H1 (cell line): ENCODE measurements around the gene LEUTX. TPM values are rescaled to one million over a fixed set of nuclear protein-coding genes. Genes with fewer than 3 reads are reported as not detected.

Experiments
- CTCF ChIA-PET: fragments of 300-600 bp; sonication (Branson Sonifier 250); formaldehyde crosslinking; loops from one replicate; lab custom pipeline; 2021; ENCODE audit not compliant: partially characterized antibody; lab: Charles Lee
- POLR2A ChIA-PET: fragments of 300-600 bp; sonication (Branson Sonifier 250); formaldehyde crosslinking; loops from one replicate; lab custom pipeline; 2021; ENCODE audit warnings: inconsistent platforms; ENCODE audit not compliant: partially characterized antibody; lab: Charles Lee
- DNase-seq, 2 experiments: peaks; one replicate each; pipeline versions ENCODE4 v3.0.0 to v3.0.0-alpha.2; 2010 to 2022; ENCODE audit warnings: low spot score in 2 of 2, low read depth in 1 of 2, mixed read lengths in 1 of 2
- FAIRE-seq: peaks from 2 replicates; lab custom pipeline; 2011; peaks lifted over from hg19 to GRCh38; lab: Jason Lieb, UNC
- H2AFZ ChIP-seq: 2 replicates; pipeline ENCODE4 v1.8.1; 2012; ENCODE audit warnings: low read length, inconsistent platforms
- H2AK5ac ChIP-seq: 2 replicates; pipeline ENCODE4 v1.6.1; 2013; ENCODE audit warnings: low read depth, low read length
- H2BK120ac ChIP-seq: replicated peaks from 2 replicates; pipeline ENCODE3; 2013; ENCODE audit warnings: low read depth, low read length, inconsistent platforms
- H2BK12ac ChIP-seq: 2 replicates; pipeline ENCODE4 v1.6.1; 2013; ENCODE audit warnings: low read depth, low read length
- H2BK15ac ChIP-seq: 2 replicates; pipeline ENCODE4 v1.6.1; 2013; ENCODE audit warnings: low read length
- H2BK20ac ChIP-seq: 2 replicates; pipeline ENCODE4 v1.6.1; 2013; ENCODE audit warnings: low read length
- H2BK5ac ChIP-seq: 2 replicates; pipeline ENCODE4 v1.6.1; 2013; ENCODE audit warnings: low read depth, low read length
- H3K14ac ChIP-seq: 2 replicates; pipeline ENCODE4 v1.6.1; 2013; ENCODE audit warnings: inconsistent platforms; ENCODE audit not compliant: insufficient read length
- H3K18ac ChIP-seq: 2 replicates; pipeline ENCODE4 v1.6.1; 2013; ENCODE audit warnings: low read length; ENCODE audit errors: extremely low read depth
- H3K23ac ChIP-seq: 2 replicates; pipeline ENCODE4 v1.6.1; 2013; ENCODE audit warnings: inconsistent platforms; ENCODE audit not compliant: insufficient read length
- H3K23me2 ChIP-seq: 2 replicates; pipeline ENCODE4 v1.6.1; 2013; ENCODE audit warnings: low read depth, low read length
- H3K27ac ChIP-seq: 2 replicates; pipeline ENCODE4 v1.6.1; 2011; ENCODE audit warnings: low read depth, low read length, inconsistent platforms
- H3K27me3 ChIP-seq, 4 experiments: replicated peaks in 1 of 4; 1 replicate in 1 of 4; 2 replicates in 3 of 4; pipeline versions ENCODE4 v1.6.1 to v1.8.1; 2011 to 2013; ENCODE audit warnings: low read length in 3 of 4, mild to moderate bottlenecking in 3 of 4, inconsistent platforms in 2 of 4, mixed read lengths in 2 of 4, moderate library complexity in 1 of 4; ENCODE audit not compliant: control insufficient read depth in 3 of 4, insufficient read depth in 3 of 4; ENCODE audit errors: extremely low read depth in 1 of 4
- H3K36me3 ChIP-seq, 4 experiments: 2 replicates each; pipeline versions ENCODE4 v1.6.1 to v1.8.1; 2011 to 2013; ENCODE audit warnings: mild to moderate bottlenecking in 4 of 4, low read length in 3 of 4, moderate library complexity in 2 of 4, control low read depth in 1 of 4, inconsistent platforms in 1 of 4; ENCODE audit not compliant: insufficient read depth in 4 of 4, control insufficient read depth in 2 of 4
- H3K4ac ChIP-seq: replicated peaks from 2 replicates; pipeline ENCODE3; 2013; ENCODE audit warnings: low read length, low read depth, mixed read lengths, inconsistent platforms; ENCODE audit not compliant: insufficient read length
- H3K4me1 ChIP-seq, 4 experiments: replicated peaks in 1 of 4; 1 replicate in 1 of 4; 2 replicates in 3 of 4; pipeline versions ENCODE4 v1.6.1 to v1.8.1; 2011 to 2013; ENCODE audit warnings: low read length in 3 of 4, inconsistent platforms in 2 of 4, mixed read lengths in 1 of 4; ENCODE audit not compliant: insufficient read depth in 4 of 4, control insufficient read depth in 3 of 4
- H3K4me2 ChIP-seq, 2 experiments: 2 replicates each; pipeline versions ENCODE4 v1.6.1 to v1.8.1; 2011 to 2013; ENCODE audit warnings: low read depth in 2 of 2, low read length in 2 of 2, control low read depth in 1 of 2, inconsistent platforms in 1 of 2, mild to moderate bottlenecking in 1 of 2; ENCODE audit not compliant: insufficient read depth in 1 of 2
- H3K4me3 ChIP-seq, 4 experiments: fragments of 200-600, 300-600 bp in 1 of 4; sonication (generic), shearing (Covaris generic), sonication (Bioruptor Twin) in 1 of 4; 2 replicates each; pipeline versions ENCODE4 v1.5.1 to v1.8.1; 2011 to 2016; ENCODE audit warnings: low read length in 4 of 4, low read depth in 3 of 4, control low read depth in 2 of 4, inconsistent platforms in 2 of 4, mild to moderate bottlenecking in 2 of 4, mixed read lengths in 1 of 4, moderate library complexity in 1 of 4; ENCODE audit not compliant: insufficient read depth in 2 of 4; ENCODE audit errors: extremely low read depth in 1 of 4
- H3K56ac ChIP-seq: replicated peaks from 2 replicates; pipeline ENCODE3; 2013; ENCODE audit warnings: low read depth, mild to moderate bottlenecking, mixed read lengths, low read length, inconsistent platforms; ENCODE audit not compliant: insufficient read length
- H3K79me1 ChIP-seq: 2 replicates; pipeline ENCODE4 v1.6.1; 2013; ENCODE audit warnings: low read depth, low read length, control low read depth
- H3K79me2 ChIP-seq, 2 experiments: 2 replicates each; pipeline versions ENCODE4 v1.6.1 to v1.8.1; 2012 to 2013; ENCODE audit warnings: low read length in 2 of 2, mild to moderate bottlenecking in 2 of 2, inconsistent platforms in 1 of 2; ENCODE audit not compliant: insufficient read depth in 2 of 2, control insufficient read depth in 1 of 2
- H3K9ac ChIP-seq, 4 experiments: replicated peaks in 1 of 4; 1 replicate in 1 of 4; 2 replicates in 3 of 4; pipeline versions ENCODE4 v1.6.1 to v1.8.1; 2011 to 2013; ENCODE audit warnings: low read depth in 3 of 4, low read length in 3 of 4, control low read depth in 2 of 4, mild to moderate bottlenecking in 2 of 4, moderate library complexity in 2 of 4, inconsistent platforms in 1 of 4; ENCODE audit errors: extremely low read depth in 1 of 4
- H3K9me3 ChIP-seq, 2 experiments: 2 replicates each; pipeline versions ENCODE4 v1.6.1 to v1.8.1; 2012 to 2013; ENCODE audit warnings: mild to moderate bottlenecking in 2 of 2, moderate library complexity in 2 of 2, control low read depth in 1 of 2, inconsistent platforms in 1 of 2, low read depth in 1 of 2, low read length in 1 of 2, mixed read lengths in 1 of 2; ENCODE audit not compliant: insufficient read depth in 2 of 2
- H4K20me1 ChIP-seq, 2 experiments: replicated peaks in 1 of 2; 2 replicates each; pipeline versions ENCODE3 to v1.8.1; 2011 to 2013; ENCODE audit warnings: inconsistent platforms in 2 of 2, low read length in 2 of 2, mild to moderate bottlenecking in 1 of 2; ENCODE audit not compliant: insufficient read depth in 2 of 2, control insufficient read depth in 1 of 2
- H4K5ac ChIP-seq: 2 replicates; pipeline ENCODE4 v1.6.1; 2013; ENCODE audit warnings: low read length, low read depth, mixed read lengths, inconsistent platforms; ENCODE audit not compliant: insufficient read length
- H4K8ac ChIP-seq: 2 replicates; pipeline ENCODE4 v1.8.0; 2013; ENCODE audit warnings: mild to moderate bottlenecking, moderate library complexity, low read length, inconsistent platforms; ENCODE audit not compliant: insufficient read depth; ENCODE audit errors: extremely low read depth
- H4K91ac ChIP-seq: replicated peaks from 2 replicates; pipeline ENCODE3; 2013; ENCODE audit warnings: low read length, mixed read lengths, inconsistent platforms; ENCODE audit not compliant: insufficient read length
- ATF3 ChIP-seq: IDR thresholded peaks from 2 replicates; pipeline ENCODE4 v1.6.1; 2011; ENCODE audit warnings: low read depth, mild to moderate bottlenecking, low read length; ENCODE audit not compliant: insufficient read depth
- BCL11A ChIP-seq, 2 experiments: IDR thresholded peaks; one replicate each; pipeline ENCODE4 v1.6.1; 2011; ENCODE audit warnings: low read depth in 2 of 2, low read length in 2 of 2, mild to moderate bottlenecking in 2 of 2
- CBX5 ChIP-seq: fragments of 300-800, 300-1000 bp; sonication (generic); IDR thresholded peaks from 2 replicates; pipeline ENCODE4 v1.7.1; 2016; ENCODE audit warnings: antibody characterized with exemption, low read length, low read depth
- CBX8 ChIP-seq: fragments of 300-800, 300-1000 bp; sonication (generic); IDR thresholded peaks from 2 replicates; pipeline ENCODE4 v1.7.1; 2016; ENCODE audit warnings: low read depth, low read length, borderline replicate concordance
- CHD1 ChIP-seq: IDR thresholded peaks from 2 replicates; pipeline ENCODE4 v1.6.1; 2012; ENCODE audit warnings: low read depth, low read length, improper control_type of control experiment
- CREB1 ChIP-seq: IDR thresholded peaks from 2 replicates; pipeline ENCODE4 v1.6.1; 2012; ENCODE audit warnings: inconsistent platforms
- EGR1 ChIP-seq: IDR thresholded peaks from 2 replicates; pipeline ENCODE4 v1.6.1; 2011; ENCODE audit warnings: low read depth, low read length, borderline replicate concordance
- FOSL1 ChIP-seq: IDR thresholded peaks from 2 replicates; pipeline ENCODE4 v1.6.1; 2011; ENCODE audit warnings: mild to moderate bottlenecking, low read depth, low read length, moderate library complexity; ENCODE audit not compliant: insufficient read depth
- HDAC6 ChIP-seq: IDR thresholded peaks from one replicate; pipeline ENCODE4 v1.7.1; 2012; ENCODE audit warnings: low read depth, mild to moderate bottlenecking, inconsistent platforms, low read length, moderate library complexity
- JUND ChIP-seq: IDR thresholded peaks from 2 replicates; pipeline ENCODE4 v1.6.1; 2011; ENCODE audit warnings: mild to moderate bottlenecking, improper control_type of control experiment, low read length
- NRF1 ChIP-seq: IDR thresholded peaks from 2 replicates; pipeline ENCODE4 v1.6.1; 2011; ENCODE audit warnings: mild to moderate bottlenecking, low read depth, low read length, improper control_type of control experiment
- POLR2AphosphoS5 ChIP-seq: IDR thresholded peaks from 2 replicates; pipeline ENCODE4 v1.6.1; 2011; ENCODE audit warnings: low read depth, low read length
- SIRT6 ChIP-seq: IDR thresholded peaks from one replicate; pipeline ENCODE4 v1.7.1; 2012; ENCODE audit warnings: low read length, inconsistent platforms
- SP2 ChIP-seq: IDR thresholded peaks from 2 replicates; pipeline ENCODE4 v1.6.1; 2012; ENCODE audit warnings: mild to moderate bottlenecking, low read length, inconsistent platforms
- TAF1 ChIP-seq: IDR thresholded peaks from 2 replicates; pipeline ENCODE4 v1.6.1; 2011; ENCODE audit warnings: mild to moderate bottlenecking, low read depth, low read length
- WGBS, 2 experiments: shearing (Covaris generic) in 1 of 2; methylation state at CpG; one replicate each; pipeline versions ENCODE4 v1.1.6 to v1.1.7; 2013 to 2015; ENCODE audit warnings: low lambda C conversion rate in 2 of 2, mixed read lengths in 2 of 2, inconsistent platforms in 1 of 2, low coverage in 1 of 2, missing lambda C conversion rate in 1 of 2; ENCODE audit not compliant: insufficient replicate concordance in 2 of 2, insufficient coverage in 1 of 2, insufficient read length in 1 of 2; ENCODE audit errors: extremely low coverage in 1 of 2, missing lambda C conversion rate in 1 of 2; 5-methylcytosine and 5-hydroxymethylcytosine counted together
- polyA plus RNA-seq, 7 experiments: library from polyadenylated mRNA; depleted of rRNA in 3 of 7; stranded (reverse) in 5 of 7; unstranded in 2 of 7; fragments of >200 nt in 5 of 7; fragments of 200-250 nt in 2 of 7; gene quantifications; 1 replicate in 5 of 7; 2 replicates in 1 of 7; 4 replicates in 1 of 7; pipeline versions ENCODE4 v1.2.1 to v1.2.3, GENCODE V29; 2011 to 2013; ENCODE audit warnings: missing spikeins in 2 of 7, mixed read lengths in 2 of 7
- total RNA-seq: library from RNA; stranded (reverse); fragmentation: NEBNext Ultra II Directional; extraction: Animal tissue kit (Norgen Biotek cat#: 25700); gene quantifications from 2 replicates; pipeline ENCODE4 v1.2.1, GENCODE V29; 2021

LEUTX gene
- total and polyA plus RNA-seq, 2 of the 8 experiments (the other 6 are each of a cell fraction or from before 2014, with no cell fraction given) = not detected

- Histone ChIP-seq H2BK120ac (no peak overlapping the region), H3K56ac (no peak overlapping the region), H4K8ac (no peak overlapping the region), H2BK15ac (no peak overlapping the region), H4K91ac (no peak overlapping the region), H2AFZ (no peak overlapping the region), H3K4me3 (no peak overlapping the region), H3K4ac (no peak overlapping the region), H3K14ac (no peak overlapping the region), H4K20me1 (peaks cover 0 to 3% of the 10 kb centered on the region in 2 experiments), H2BK12ac (no peak overlapping the region), H2AK5ac (no peak overlapping the region), H2BK5ac (no peak overlapping the region), H4K5ac (no peak overlapping the region), H2BK20ac (no peak overlapping the region), H3K79me1 (no peaks in the 10 kb centered on the region; the same call in 1 of the 2 replicates), H3K27ac (no peak overlapping the region), H3K4me1 (no peaks in the 10 kb centered on the region), H3K27me3 (no peaks in the 10 kb centered on the region), H3K18ac (no peak overlapping the region), H3K79me2 (no peaks in the 10 kb centered on the region), H3K36me3 (no peaks in the 10 kb centered on the region), H3K9me3 (0 out of 4 replicates have a peak, but pooled peaks cover 0 to 3% of the 10 kb centered on the region in 2 experiments), H3K23me2 (no peaks in the 10 kb centered on the region), H3K4me2 (no peak overlapping the region), H3K23ac (no peak overlapping the region), H3K9ac (no peak overlapping the region)
- WGBS, 2 experiments = 86% methylated on average over 4 of the region's 4 CpGs; no CpG with 5 or more reads in 1 of the 2 experiments
- TF ChIP-seq CREB1 (no peak), CHD1 (no peak), ATF3 (no peak), TAF1 (no peak), SP2 (no peak), FOSL1 (no peak), JUND (no peak), CBX8 (no peak), HDAC6 (no peak), EGR1 (no peak), SIRT6 (no peak), BCL11A (IDR thresholded peaks at IDR 0.05; ENCODE audit: low read depth in 2 of 2, low read length in 2 of 2) (no peak), CBX5 (no peak), POLR2AphosphoS5 (no peak), NRF1 (no peak)
- DNase-seq (no peak), FAIRE-seq (no peak)
- POLR2A ChIA-PET = interaction anchor here (1.6 kb wide), 1 partner anchor 8 kb away, joined by 3 read pairs; no protein-coding TSS in a partner anchor
- CTCF ChIA-PET = no interaction called here
These were observed 32.4 kb downstream of the LEUTX start for GRCh38 chr19:39811064-39811463.
